Fibroblast of villous mesenchyme (primary cell): Measurements from ENCODE around the gene LMF1. TPM values are rescaled to one million over a fixed set of nuclear protein-coding genes. Genes with fewer than 3 reads are reported as not detected.

Experiments
- DNase-seq: peaks from one replicate; pipeline ENCODE4 v3.0.0-alpha.2; 2010; ENCODE audit warnings: low read depth
- H3K4me3 ChIP-seq: 2 replicates; pipeline ENCODE4 v1.5.1; 2011; ENCODE audit warnings: low read depth, mild to moderate bottlenecking, low read length
- total RNA-seq: library from RNA; depleted of rRNA; stranded (reverse); fragments of >200 nt; gene quantifications from 2 replicates; pipeline ENCODE4 v1.2.3, GENCODE V29; 2012
- TF ChIP-seq, protein P1 (sequence below): IDR thresholded peaks from 2 replicates; pipeline ENCODE4 v1.5.1; 2012; ENCODE audit warnings: low read depth, mild to moderate bottlenecking, low read length; ENCODE audit not compliant: insufficient read depth

LMF1 gene
- total RNA-seq, 1 donor: 13.0 TPM

- DNase-seq: no peak
- TF ChIP-seq, protein P1, sequence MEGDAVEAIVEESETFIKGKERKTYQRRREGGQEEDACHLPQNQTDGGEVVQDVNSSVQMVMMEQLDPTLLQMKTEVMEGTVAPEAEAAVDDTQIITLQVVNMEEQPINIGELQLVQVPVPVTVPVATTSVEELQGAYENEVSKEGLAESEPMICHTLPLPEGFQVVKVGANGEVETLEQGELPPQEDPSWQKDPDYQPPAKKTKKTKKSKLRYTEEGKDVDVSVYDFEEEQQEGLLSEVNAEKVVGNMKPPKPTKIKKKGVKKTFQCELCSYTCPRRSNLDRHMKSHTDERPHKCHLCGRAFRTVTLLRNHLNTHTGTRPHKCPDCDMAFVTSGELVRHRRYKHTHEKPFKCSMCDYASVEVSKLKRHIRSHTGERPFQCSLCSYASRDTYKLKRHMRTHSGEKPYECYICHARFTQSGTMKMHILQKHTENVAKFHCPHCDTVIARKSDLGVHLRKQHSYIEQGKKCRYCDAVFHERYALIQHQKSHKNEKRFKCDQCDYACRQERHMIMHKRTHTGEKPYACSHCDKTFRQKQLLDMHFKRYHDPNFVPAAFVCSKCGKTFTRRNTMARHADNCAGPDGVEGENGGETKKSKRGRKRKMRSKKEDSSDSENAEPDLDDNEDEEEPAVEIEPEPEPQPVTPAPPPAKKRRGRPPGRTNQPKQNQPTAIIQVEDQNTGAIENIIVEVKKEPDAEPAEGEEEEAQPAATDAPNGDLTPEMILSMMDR: no peak
These were observed 71.1 kb downstream of the LMF1 start for GRCh38 chr16:899683-900060.

GRCh38 chr16:898761-899682 lies 71.8 kb downstream of the LMF1 start:
- H3K4me3 ChIP-seq: no peak overlapping the region
- TF ChIP-seq, protein P1: no peak
- no peak for DNase-seq

More at GRCh38 chr16:899683-900060, 71.1 kb downstream of the LMF1 start:
- no peak overlapping the region for H3K4me3 ChIP-seq

GRCh38 chr16:898216-898615 lies 72.6 kb downstream of the LMF1 start:
- TF ChIP-seq, protein P1: no peak
- no peak for DNase-seq
- no peak overlapping the region for H3K4me3 ChIP-seq

GRCh38 chr16:897701-898100 lies 73.1 kb downstream of the LMF1 start:
- TF ChIP-seq, protein P1: no peak
- no peak overlapping the region for H3K4me3 ChIP-seq
- DNase-seq: no peak

DNA sequence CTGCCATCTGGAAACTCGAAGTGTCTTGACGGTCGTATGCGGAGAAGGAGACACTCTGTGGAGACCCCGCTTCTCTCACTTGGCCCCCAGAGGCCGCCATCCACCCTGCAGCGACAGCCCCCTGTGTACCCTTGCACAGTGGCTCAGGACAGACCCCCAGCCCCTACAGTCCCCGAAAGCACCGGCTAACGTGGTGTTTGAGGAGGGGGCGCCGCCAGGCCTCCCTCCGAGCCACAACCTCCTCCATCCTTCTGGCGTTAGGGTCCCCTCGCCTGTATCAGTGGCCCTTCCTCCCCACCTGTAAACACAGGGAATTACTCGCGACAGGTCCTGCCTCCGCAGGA lies 73.6 kb downstream of the LMF1 start:
- no peak overlapping the region for H3K4me3 ChIP-seq
- DNase-seq: no peak
- TF ChIP-seq, protein P1: no peak

DNA sequence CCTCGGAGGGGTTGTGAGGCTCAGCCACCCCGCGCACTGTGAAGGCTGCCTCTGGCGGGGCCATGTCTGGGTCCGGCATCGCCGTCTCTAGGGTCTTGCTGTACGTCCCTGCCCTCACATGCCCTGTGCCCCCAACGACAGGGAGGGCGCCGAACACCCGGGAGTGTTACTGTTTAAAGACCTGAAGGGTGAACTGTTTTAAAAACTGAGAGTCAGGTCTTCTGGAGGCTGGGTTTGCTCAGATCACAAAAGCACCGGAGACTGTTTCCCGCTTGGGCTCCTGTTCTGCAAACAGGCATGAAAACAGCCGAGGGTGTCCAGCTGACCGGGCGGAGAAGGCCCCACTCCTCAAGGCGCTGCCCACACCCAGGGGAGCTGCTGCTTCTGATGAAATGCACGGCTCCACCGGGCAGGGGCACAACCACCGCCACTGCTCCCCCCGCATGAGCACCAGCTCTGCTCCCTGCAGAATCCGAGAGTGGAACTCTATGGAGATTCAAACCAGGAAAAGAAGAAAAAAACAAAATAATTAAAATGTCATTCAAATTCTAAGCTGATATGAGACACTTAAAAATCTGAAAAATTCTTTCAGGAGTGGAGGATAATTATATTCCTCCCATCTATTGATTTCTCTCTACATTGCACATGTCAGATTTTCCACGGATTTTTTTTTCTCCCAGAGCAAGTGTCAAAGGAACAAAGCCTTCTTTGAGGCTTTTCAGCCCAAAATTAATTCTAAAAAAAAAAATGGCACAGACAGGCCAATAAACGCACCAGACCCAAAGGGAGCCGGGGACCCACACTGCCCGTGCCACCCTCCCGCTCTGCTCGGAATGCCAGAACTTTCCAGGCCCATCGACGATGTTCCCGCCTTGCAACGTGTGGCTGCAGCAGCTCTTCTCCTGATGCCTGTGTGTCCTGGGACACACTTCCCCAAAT lies 74.3 kb downstream of the LMF1 start:
- TF ChIP-seq, protein P1: no peak
- no peak overlapping the region for H3K4me3 ChIP-seq
- no peak for DNase-seq
